Right kidney (tissue), 1 donor: Measurements from ENCODE around the gene MAN1C1.
A peak's percentile ranks its signal among the peaks of the same experiment; 100 is the strongest.

ENCODE experiments used
- DNase-seq: peaks from one replicate; pipeline ENCODE4 v3.0.0-alpha.2; 2016

MAN1C1 gene

DNA sequence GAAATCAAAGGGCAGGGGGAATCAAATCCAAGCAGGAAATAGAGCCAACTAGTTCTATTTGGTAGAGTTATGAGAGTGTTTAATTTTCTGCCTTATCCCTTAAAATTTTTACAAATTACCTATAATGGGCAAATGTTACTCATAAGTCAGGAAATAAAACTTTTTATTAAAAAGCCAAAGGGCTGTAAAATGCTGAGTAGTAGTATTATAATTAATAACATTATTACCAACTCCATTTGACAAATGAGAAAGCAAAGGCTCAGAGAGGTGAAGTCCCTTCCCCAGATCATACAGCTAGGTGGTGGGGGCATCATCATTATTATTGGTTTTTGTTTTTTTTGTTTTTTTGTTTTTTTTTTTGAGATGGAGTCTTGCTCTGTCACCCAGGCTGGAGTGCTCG is 186.8 kb downstream of the MAN1C1 start:
- DNase-seq, result no peak

DNA sequence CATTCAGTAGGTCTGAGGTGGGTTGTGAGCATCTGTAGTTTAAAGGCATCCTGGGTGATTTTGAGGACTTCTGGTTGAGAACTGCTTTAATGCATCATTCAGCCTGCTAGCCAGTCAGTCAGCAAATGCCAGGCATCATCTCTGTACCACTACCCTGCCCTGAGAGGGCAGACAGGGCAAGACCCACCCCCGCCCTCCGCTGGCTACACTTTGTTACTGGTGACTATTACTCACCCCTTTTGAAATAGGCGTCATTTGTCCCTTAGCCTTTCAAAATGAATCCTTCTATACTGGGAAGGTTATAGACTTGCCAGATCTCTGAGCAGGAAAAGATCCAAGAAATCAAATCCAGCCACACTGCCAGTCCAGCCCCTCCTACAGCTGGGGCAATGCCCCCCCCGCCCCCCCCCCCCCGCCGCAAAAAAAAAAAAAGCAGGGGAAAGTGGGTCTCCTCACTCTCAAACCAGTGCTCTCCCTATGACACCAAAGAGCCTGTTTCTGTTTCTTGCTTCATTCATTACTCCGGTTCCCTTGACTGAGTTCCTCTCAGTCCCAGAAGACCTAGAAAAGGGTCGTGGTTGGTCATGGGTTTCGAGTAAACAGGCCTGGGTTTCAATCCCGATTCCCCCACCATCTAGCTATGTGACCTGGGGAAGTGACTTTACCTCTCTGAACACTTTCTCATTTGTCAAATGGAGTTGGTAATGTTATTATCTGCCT is 187.8 kb downstream of the MAN1C1 start:
- DNase-seq, result no peak

DNA sequence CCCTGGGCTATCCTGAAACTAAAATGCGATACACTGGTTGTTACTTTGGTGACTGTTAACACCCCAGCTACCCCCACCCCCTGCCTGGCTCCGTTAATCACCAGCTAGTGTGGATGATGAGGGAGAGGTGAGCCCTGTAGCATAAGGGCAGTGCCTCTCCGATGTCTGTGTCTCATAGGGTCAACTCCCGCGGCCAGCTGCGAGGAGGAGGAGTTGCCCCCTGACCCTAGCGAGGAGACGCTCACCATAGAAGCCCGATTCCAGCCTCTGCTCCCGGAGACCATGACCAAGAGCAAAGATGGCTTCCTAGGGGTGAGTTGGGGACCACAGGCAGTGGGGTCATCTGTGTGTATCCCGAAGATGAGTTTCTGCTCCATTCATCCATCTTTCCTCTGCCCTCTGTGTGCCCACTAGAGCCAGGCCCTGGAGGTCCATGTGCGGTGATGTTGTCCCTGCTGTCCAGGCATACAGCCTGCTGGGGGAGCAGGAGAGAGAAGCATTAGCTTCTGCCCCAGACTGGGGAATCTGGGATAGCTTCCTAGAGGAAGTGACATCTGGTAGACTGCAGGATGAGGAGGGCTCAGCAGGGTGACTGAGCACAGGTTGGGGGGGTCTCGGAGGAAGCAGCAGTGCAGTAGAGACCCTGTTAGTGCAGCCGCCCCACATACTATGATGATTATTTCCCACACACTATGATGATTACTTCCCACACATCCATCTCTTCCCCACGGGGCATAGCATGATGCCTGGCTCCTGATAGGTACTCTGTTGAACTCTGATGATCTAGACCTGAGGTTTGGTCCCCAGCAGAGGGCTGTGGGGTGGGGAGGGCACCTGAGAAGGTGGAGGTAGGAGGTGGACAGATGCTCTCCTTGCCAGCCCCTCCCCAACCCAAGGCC is 188.6 kb downstream of the MAN1C1 start:
- DNase-seq, result no peak

GRCh38 chr1:25805863-25806225 is 189.3 kb downstream of the MAN1C1 start:
- DNase-seq, result no peak

DNA sequence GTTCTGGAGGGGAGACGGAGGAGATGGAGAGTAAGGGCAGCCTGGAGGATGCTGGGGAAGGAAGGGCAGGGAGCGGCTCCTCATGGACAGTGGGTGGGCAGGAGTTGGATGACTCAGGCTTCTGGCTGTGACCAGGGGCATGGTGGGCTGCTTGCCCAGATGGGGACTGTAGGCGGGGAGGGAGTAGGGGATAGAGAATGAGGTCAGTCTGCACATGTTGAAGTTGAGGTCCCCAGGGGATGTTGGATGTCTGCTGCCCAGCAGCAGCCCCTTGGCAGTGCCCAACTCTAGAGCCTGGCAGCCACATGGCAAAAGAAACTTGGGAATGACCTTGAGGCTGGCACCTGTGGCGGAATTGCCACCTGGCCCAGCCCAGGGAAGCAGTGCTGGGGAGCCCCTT is 189.8 kb downstream of the MAN1C1 start:
- DNase-seq, result no peak

- DNase-seq, result no peak
These were observed 191.1 kb downstream of the MAN1C1 start for GRCh38 chr1:25807480-25808390.

- DNase-seq, result no peak
These were observed 192.1 kb downstream of the MAN1C1 start for GRCh38 chr1:25808481-25809244.

GRCh38 chr1:25809283-25809926 is 192.8 kb downstream of the MAN1C1 start:
- DNase-seq, result no peak

DNA sequence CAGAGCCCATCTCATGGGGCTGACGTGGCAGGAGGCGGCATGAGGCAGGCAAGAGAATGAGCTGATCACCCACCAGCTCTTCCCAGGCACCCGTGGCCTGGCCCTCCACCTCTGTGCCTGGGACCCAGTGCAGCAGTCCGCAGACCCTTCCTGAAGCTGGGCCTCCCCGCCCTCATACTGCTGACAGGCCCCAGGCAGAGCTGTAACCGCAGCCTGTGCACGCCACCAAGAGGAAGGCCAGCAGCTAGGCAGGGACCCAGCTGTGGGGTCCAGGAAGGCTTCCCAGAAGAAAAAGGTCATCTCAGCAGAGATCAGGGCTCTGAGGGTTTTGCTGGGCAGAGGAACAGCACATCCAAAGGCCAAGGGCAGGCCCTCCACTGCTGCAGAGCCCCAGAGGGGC is 193.3 kb downstream of the MAN1C1 start:
- DNase-seq, result no peak

DNA sequence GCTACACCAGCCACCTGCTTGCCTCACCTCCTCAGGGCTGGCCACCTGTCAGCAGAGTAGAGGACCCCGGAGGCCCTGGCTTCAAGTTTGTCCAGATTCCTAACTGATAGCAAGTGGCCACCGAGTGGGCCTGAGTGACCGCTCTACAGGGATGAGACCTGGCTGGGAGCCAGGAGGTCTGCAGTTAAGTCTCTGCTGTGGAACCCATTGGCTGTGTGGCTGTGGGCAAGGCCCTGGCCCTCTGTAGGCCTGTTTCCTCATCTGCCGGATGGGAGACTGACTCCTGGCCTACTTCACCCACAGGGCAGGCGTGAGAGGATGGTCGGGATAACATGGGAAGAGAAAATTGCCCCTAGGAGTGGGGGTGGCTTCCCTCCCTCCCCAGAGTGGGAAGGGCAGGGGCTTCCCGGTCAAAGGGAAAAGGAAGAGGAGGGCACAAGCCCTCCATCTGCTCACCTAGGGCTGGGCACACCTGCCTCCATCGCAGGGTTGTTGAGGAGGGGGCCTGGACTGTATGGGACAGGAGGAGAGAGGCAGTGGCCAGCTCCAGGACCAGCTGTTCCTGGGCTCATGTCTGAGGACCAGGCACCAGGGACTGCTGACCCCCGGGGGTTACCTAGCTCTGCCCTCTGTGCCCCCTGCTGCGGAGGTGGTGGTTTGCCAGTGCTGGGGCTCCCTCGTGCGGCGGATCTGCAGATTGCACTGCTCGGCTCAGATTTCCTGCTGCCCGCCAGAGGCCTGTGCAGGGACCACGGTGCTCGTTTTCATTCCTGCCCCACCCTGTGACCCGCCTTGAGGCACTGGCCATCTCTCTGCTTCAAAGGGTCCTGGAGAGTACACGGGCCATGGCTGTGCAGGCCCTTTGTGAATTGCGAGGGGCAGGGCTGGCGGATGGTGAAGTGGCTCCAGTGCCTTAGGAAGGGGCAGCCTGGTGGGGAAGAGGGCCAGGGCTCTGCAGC is 194.0 kb downstream of the MAN1C1 start:
- peak; percentile 73 for DNase-seq

GRCh38 chr1:25811384-25812082 is 194.9 kb downstream of the MAN1C1 start:
- DNase-seq, result no peak

DNA sequence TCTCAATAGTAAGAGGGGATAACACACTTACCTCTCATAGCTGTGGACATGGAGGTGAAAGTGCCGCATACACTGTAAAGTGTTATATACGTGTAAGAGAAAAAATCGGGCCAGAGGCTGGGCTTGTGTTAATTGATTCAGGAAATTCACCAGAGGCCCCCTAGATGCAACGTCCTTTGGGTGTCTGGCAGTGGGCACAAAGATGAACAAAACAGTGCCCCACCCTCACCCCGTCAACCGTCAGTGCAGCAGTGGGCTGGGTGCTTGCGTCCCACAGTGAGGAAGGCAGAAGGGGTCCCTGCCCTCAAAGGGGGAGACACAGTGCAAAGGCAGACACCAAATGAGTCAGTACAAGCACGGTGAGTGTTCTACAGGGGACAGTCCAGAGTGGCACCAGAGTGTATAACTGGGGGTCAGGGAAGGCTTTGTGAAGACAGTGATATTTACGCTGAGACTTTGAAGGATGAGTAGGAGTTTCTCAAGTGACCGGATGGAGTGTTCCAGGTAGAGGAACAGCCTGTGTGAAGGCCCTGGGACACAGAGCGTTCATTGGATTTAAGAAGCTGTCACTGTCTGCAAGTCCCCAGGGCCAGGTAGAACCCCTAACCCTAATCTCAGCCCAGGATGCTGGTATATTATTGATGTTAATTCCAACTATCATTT is 196.6 kb downstream of the MAN1C1 start:
- no peak for DNase-seq

DNA sequence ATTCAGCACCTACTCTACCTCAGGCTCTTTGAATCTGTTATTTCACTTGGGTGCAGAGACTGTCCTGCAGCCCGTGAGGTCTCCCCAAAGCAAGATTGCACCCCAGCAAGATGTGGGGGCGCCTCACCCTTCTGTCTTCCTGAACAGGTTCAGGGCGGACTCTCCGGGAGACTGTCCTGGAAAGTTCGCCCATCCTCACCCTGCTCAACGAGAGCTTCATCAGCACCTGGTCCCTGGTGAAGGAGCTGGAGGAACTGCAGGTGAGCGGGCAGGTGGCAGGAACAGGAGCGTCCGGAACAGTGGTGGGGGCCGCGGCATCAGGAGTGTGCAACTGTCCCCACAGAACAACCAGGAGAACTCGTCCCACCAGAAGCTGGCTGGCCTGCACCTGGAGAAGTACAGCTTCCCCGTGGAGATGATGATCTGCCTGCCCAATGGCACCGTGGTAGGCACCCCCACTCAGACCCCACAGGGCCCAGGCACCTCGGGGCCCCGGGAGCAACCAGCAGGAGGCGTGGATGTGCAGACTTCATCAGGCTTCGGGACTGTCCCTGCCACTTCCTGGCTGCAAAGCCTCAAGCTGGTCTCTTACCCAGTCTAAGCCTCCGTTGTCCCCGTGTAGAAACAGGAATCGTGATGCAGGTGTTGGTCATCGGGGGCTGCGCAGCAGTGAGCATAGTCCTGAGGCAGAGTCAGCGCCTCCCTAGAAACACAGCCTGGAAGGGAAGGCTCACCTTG is 197.3 kb downstream of the MAN1C1 start:
- DNase-seq, result no peak

GRCh38 chr1:25814549-25815087 is 198.0 kb downstream of the MAN1C1 start:
- no peak for DNase-seq

- DNase-seq, result no peak
These were observed 198.9 kb downstream of the MAN1C1 start for GRCh38 chr1:25815208-25816111.

DNA sequence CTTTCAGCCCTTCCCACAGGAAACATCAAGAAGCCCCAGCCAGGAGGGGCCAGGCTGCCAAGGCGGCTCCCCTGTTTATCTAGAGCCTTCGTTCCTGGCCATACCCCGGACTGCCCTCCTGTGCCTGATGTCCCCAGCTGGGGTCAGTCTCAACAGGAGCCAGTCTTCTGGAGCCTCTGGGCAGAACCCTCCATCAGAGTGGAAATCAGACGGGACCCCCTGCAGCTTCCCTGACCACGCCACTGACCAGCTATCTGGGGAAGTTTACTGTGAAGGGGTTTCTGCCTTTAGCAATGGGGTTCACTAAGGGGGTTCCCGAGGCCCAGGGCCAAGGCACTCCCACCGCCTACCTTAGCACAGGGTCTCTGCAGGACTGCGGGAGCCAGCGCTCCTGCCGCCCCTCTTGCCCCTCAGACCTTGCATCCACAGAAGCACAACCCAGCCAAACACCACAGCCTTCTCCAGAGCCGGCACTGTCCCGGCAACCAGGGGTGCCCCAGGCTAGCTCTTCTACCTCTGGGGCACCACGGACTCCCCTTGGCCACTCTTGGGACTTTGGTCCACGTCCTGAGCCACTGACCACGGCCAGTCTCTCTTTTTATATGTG is 199.6 kb downstream of the MAN1C1 start:
- DNase-seq, result no peak
